ENCODE results near the gene RAB20.
"Not testable (repeated sequence)": the region's sequence is repeated elsewhere in the genome, so short reads cannot be mapped to it uniquely, and the experiment has no call there.

RAB20 gene

DNA sequence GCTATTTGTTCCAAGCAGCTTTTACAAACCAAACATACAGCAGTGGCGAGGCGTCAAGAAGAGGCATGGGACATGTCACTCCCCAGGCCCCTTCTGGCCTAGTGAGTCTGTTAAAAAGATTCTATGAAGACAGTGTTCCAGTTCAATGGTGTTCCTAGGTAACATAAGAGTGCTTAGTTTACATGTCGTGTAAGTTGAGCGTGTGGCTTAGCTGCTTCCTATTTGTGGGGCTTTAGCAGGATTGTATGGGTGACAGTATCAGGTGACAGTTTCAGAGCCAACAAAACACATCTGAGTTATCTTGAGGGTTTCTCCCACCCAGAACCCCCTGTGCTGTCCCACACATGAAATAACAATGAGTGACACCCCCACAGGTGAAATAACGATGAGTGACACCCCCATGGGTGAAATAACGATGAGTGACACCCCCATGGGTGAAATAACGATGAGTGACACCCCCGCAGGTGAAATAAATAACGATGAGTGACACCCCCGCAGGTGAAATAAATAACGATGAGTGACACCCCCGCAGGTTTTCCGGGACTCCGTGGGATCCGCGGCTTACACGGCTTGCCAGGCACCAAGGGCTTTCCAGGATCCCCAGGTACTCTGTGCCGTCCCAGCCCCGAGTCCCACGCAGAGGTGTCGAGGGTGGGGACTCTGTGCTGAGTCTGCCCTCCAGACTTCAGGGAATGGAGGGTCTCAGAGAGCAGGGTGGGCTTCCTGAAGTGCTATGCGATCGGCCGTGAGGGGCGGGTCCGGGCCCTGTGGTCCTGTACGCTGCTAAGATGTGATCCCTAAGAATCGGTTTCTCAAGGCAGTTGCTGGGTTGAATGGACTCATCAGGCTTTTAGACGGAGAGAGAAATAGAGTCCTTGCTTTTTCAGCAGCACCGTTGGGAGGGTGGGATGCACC is 68.6 kb downstream of the RAB20 start:
- H3K27ac ChIP-seq (ENCODE audit: low read depth, low read length, poor library complexity, severe bottlenecking) = no peak overlapping the region
- H3K27me3 ChIP-seq (ENCODE audit: insufficient read depth, low read length) = no peaks in the 10 kb centered on the region
- H3K79me2 ChIP-seq (ENCODE audit: insufficient read depth, low read length) = no peaks in the 10 kb centered on the region
- H3K9ac ChIP-seq (ENCODE audit: low read length) = no peak overlapping the region
- H3K9me3 ChIP-seq (ENCODE audit: low read length) = no peaks in the 10 kb centered on the region
- no peaks in the 10 kb centered on the region for H3K4me1 ChIP-seq (ENCODE audit: insufficient read depth, low read length, severe bottlenecking)
- no peak overlapping the region for H3K4me2 ChIP-seq (ENCODE audit: low read length)
- no peaks in the 10 kb centered on the region for H3F3A ChIP-seq (ENCODE audit: insufficient read depth, low read length)
- no peaks in the 10 kb centered on the region for H4K20me1 ChIP-seq (ENCODE audit: insufficient read depth, low read length)
- H3K36me3 ChIP-seq (ENCODE audit: insufficient read depth, low read length) = no peaks in the 10 kb centered on the region
- no peak overlapping the region for H3K4me3 ChIP-seq (ENCODE audit: low read depth, low read length, poor library complexity, severe bottlenecking)
- H3K9me2 ChIP-seq (ENCODE audit: low read depth, low read length) = no peaks in the 10 kb centered on the region
- no peak overlapping the region for H2AFZ ChIP-seq (ENCODE audit: low read length)
- TF ChIP-seq EZH2 (IDR thresholded peaks at IDR 0.05; ENCODE audit: borderline replicate concordance, low read length) = no peak
- TF ChIP-seq, protein P1, sequence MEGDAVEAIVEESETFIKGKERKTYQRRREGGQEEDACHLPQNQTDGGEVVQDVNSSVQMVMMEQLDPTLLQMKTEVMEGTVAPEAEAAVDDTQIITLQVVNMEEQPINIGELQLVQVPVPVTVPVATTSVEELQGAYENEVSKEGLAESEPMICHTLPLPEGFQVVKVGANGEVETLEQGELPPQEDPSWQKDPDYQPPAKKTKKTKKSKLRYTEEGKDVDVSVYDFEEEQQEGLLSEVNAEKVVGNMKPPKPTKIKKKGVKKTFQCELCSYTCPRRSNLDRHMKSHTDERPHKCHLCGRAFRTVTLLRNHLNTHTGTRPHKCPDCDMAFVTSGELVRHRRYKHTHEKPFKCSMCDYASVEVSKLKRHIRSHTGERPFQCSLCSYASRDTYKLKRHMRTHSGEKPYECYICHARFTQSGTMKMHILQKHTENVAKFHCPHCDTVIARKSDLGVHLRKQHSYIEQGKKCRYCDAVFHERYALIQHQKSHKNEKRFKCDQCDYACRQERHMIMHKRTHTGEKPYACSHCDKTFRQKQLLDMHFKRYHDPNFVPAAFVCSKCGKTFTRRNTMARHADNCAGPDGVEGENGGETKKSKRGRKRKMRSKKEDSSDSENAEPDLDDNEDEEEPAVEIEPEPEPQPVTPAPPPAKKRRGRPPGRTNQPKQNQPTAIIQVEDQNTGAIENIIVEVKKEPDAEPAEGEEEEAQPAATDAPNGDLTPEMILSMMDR (IDR thresholded peaks at IDR 0.05; ENCODE audit: low read length) = no peak

DNA sequence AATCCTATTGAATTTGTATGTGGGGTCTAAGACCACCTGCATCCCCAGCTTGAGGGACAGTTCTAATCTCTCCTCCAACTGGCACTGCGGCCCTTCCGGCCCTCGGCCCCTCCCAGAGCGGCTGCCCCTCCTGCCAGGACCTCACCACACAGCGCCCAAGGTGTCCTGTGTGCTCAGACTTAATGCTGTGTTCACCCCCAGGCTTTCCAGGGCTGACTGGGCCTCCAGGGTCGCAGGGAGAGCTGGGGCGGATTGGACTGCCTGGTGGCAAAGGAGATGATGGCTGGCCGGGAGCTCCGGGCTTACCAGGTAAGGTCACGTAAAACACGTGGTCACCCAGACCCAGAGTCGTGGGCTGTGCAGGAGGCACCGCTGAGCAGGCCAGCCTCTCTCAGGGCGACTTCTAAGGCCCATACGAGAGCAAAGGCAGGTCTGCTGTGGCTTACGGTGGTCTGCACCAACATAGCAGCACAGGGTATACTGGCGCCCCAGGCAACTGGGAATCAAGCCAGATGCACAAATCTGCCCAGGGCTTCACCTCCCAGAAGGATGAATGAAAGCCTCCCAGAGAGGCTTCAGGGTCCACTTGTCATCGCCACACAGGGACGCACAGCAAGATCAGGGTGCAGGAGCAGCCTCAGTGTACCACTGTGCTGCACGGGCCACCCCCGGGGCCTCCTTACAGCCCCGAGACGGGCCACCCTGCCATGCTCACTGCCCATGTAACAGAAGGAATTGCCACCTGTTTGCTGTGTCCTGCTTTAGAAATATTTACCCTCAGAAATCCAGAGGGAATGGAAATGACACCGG is 69.4 kb downstream of the RAB20 start:
- Histone ChIP-seq H3K4me3 (ENCODE audit: low read depth, low read length, poor library complexity, severe bottlenecking) (no peak overlapping the region), H3K27me3 (ENCODE audit: insufficient read depth, low read length) (no peaks in the 10 kb centered on the region), H4K20me1 (ENCODE audit: insufficient read depth, low read length) (no peaks in the 10 kb centered on the region), H3F3A (ENCODE audit: insufficient read depth, low read length) (no peaks in the 10 kb centered on the region), H3K9me3 (ENCODE audit: low read length) (no peaks in the 10 kb centered on the region), H3K27ac (ENCODE audit: low read depth, low read length, poor library complexity, severe bottlenecking) (no peak overlapping the region), H3K36me3 (ENCODE audit: insufficient read depth, low read length) (no peaks in the 10 kb centered on the region), H3K79me2 (ENCODE audit: insufficient read depth, low read length) (no peaks in the 10 kb centered on the region), H3K9ac (ENCODE audit: low read length) (no peak overlapping the region), H2AFZ (ENCODE audit: low read length) (no peak overlapping the region), H3K9me2 (ENCODE audit: low read depth, low read length) (no peaks in the 10 kb centered on the region), H3K4me2 (ENCODE audit: low read length) (no peak overlapping the region), H3K4me1 (ENCODE audit: insufficient read depth, low read length, severe bottlenecking) (no peaks in the 10 kb centered on the region)
- TF ChIP-seq, protein P1 (IDR thresholded peaks at IDR 0.05; ENCODE audit: low read length) = no peak
- no peak for TF ChIP-seq EZH2 (IDR thresholded peaks at IDR 0.05; ENCODE audit: borderline replicate concordance, low read length)

DNA sequence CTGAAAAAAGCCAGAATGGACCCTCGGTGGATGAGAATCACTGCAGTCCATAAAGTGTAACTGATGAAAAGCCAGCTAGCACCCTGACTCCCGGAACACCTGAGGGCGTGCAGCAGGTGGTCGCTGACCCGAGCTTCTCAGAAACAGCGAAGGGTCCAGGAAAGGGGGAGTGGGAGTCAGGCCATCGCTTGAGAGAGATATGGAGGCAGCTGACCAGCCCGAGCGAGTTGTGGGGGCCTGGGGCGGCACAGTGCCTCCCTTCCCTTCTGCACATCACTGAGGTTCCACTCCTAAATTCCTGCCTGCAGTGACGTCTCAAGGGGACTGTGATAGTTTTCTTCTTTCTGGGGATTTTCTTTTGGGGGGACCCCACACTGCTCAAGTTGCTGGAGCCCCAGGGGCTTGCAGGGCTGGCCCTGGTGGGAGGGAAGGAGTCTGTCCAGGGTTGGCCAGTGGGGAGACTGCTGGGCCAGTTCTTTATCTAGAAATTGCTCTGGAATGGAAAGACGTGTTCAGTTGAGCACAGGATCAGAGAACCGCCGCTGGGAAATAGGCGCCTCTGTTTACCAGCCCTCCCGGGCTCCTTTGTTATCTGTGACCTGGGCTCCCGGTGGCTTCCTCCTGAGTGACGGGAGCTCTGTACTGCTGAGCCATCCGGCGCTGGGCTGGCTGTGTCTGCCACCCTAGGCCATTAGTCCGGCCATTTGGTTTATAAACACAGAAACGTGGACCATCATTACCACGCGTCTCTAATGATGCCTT is 71.3 kb downstream of the RAB20 start:
- H2AFZ ChIP-seq (ENCODE audit: low read length) = no peak overlapping the region
- no peak overlapping the region for H3K9ac ChIP-seq (ENCODE audit: low read length)
- no peaks in the 10 kb centered on the region for H3K4me1 ChIP-seq (ENCODE audit: insufficient read depth, low read length, severe bottlenecking)
- H3K79me2 ChIP-seq (ENCODE audit: insufficient read depth, low read length) = no peaks in the 10 kb centered on the region
- H3F3A ChIP-seq (ENCODE audit: insufficient read depth, low read length) = no peaks in the 10 kb centered on the region
- no peak for TF ChIP-seq EZH2 (IDR thresholded peaks at IDR 0.05; ENCODE audit: borderline replicate concordance, low read length)
- TF ChIP-seq, protein P1 (IDR thresholded peaks at IDR 0.05; ENCODE audit: low read length) = no peak
- H3K4me3 ChIP-seq (ENCODE audit: low read depth, low read length, poor library complexity, severe bottlenecking) = no peak overlapping the region
- no peak overlapping the region for H3K27ac ChIP-seq (ENCODE audit: low read depth, low read length, poor library complexity, severe bottlenecking)
- no peaks in the 10 kb centered on the region for H3K27me3 ChIP-seq (ENCODE audit: insufficient read depth, low read length)
- H3K9me2 ChIP-seq (ENCODE audit: low read depth, low read length) = no peaks in the 10 kb centered on the region
- no peaks in the 10 kb centered on the region for H3K36me3 ChIP-seq (ENCODE audit: insufficient read depth, low read length)
- H4K20me1 ChIP-seq (ENCODE audit: insufficient read depth, low read length) = no peaks in the 10 kb centered on the region
- no peaks in the 10 kb centered on the region for H3K9me3 ChIP-seq (ENCODE audit: low read length)
- no peak overlapping the region for H3K4me2 ChIP-seq (ENCODE audit: low read length)

DNA sequence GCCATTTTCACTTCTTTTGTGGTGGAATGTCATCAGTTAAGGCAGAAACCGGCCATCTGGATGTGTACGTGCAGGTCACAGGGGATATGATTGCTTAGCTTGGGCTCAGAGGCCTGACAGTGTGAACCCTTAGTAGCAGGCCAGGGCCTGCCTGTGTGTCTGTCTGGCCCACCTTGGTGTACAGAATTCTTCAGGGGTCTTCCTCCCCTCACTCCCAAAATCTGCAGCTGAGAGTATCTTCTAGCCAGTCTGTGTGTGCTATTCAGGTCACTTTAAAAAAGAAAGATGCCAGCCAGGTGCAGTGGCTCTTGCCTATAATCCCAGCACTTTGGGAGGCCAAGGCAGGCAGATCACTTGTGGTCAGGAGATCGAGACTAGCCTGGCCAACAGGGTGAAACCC is 74.6 kb downstream of the RAB20 start:
- H3K36me3 ChIP-seq (ENCODE audit: insufficient read depth, low read length); H3K4me3 ChIP-seq (ENCODE audit: low read depth, low read length, poor library complexity, severe bottlenecking); H3K27ac ChIP-seq (ENCODE audit: low read depth, low read length, poor library complexity, severe bottlenecking); H3K9me2 ChIP-seq (ENCODE audit: low read depth, low read length); H2AFZ ChIP-seq (ENCODE audit: low read length); H3K4me1 ChIP-seq (ENCODE audit: insufficient read depth, low read length, severe bottlenecking); H3K9ac ChIP-seq (ENCODE audit: low read length); H3K4me2 ChIP-seq (ENCODE audit: low read length); H3F3A ChIP-seq (ENCODE audit: insufficient read depth, low read length); H4K20me1 ChIP-seq (ENCODE audit: insufficient read depth, low read length); H3K9me3 ChIP-seq (ENCODE audit: low read length); H3K79me2 ChIP-seq (ENCODE audit: insufficient read depth, low read length); H3K27me3 ChIP-seq (ENCODE audit: insufficient read depth, low read length): not testable (repeated sequence)
